HAP-1 (cell line): ENCODE measurements around the gene DNASE1L1.

Source experiments
- DNase-seq, 2 experiments: peaks; one replicate each; pipeline ENCODE4 v3.0.0-alpha.2; 2016 to 2020; ENCODE audit warnings: low spot score in 2 of 2
- H3K27me3 ChIP-seq: fragments of 250-450 bp; sonication (Bioruptor Pico); 2 replicates; pipeline ENCODE4 v1.5.1; 2020; ENCODE audit warnings: low read depth, mild to moderate bottlenecking, moderate library complexity
- H3K36me3 ChIP-seq: fragments of 250-450 bp; sonication (Bioruptor Pico); replicated peaks from 2 replicates; pipeline ENCODE4 v1.5.1; 2020; ENCODE audit warnings: mild to moderate bottlenecking
- H3K4me1 ChIP-seq: fragments of 250-450 bp; sonication (Bioruptor Pico); 2 replicates; pipeline ENCODE4 v1.5.1; 2020; ENCODE audit warnings: mild to moderate bottlenecking
- H3K4me3 ChIP-seq: fragments of 250-450 bp; sonication (Bioruptor Pico); 2 replicates; pipeline ENCODE4 v1.5.1; 2020; ENCODE audit warnings: mild to moderate bottlenecking, moderate library complexity
- H3K9me3 ChIP-seq: fragments of 250-450 bp; sonication (Bioruptor Pico); 2 replicates; pipeline ENCODE4 v1.5.1; 2020; ENCODE audit warnings: mild to moderate bottlenecking, moderate library complexity
- in situ Hi-C: fragments of 300-500 bp; cut with MboI; formaldehyde crosslinking; loops from 3 replicates; pipeline ENCODE4 v1.14.3; 2020; ENCODE audit warnings: low sequenced_read_pairs, inconsistent platforms, mixed read lengths

DNASE1L1 gene

GRCh38 chrX:154430916-154431315 is 21.9 kb upstream of the DNASE1L1 start:
- H3K27me3 ChIP-seq: no peaks in the 10 kb centered on the region
- no peak overlapping the region for H3K4me3 ChIP-seq
- H3K9me3 ChIP-seq: no peaks in the 10 kb centered on the region
- DNase-seq: no peak
- peaks cover 49% of the 10 kb centered on the region for H3K36me3 ChIP-seq
- H3K4me1 ChIP-seq: peaks cover 16% of the 10 kb centered on the region
- in situ Hi-C loops: no loop called here

GRCh38 chrX:154430479-154430878 is 21.4 kb upstream of the DNASE1L1 start:
- in situ Hi-C loops: no loop called here
- Histone ChIP-seq H3K36me3 (peaks cover 45% of the 10 kb centered on the region), H3K4me1 (peaks cover 16% of the 10 kb centered on the region), H3K4me3 (no peak overlapping the region), H3K9me3 (no peaks in the 10 kb centered on the region), H3K27me3 (no peaks in the 10 kb centered on the region)
- DNase-seq: no peak

GRCh38 chrX:154429711-154430110 is 20.7 kb upstream of the DNASE1L1 start:
- Histone ChIP-seq H3K27me3 (no peaks in the 10 kb centered on the region), H3K4me1 (peaks cover 16% of the 10 kb centered on the region), H3K4me3 (peak overlapping the region; percentile 63), H3K9me3 (no peaks in the 10 kb centered on the region), H3K36me3 (peaks cover 37% of the 10 kb centered on the region)
- in situ Hi-C loops: no loop called here
- DNase-seq: no peak

DNA sequence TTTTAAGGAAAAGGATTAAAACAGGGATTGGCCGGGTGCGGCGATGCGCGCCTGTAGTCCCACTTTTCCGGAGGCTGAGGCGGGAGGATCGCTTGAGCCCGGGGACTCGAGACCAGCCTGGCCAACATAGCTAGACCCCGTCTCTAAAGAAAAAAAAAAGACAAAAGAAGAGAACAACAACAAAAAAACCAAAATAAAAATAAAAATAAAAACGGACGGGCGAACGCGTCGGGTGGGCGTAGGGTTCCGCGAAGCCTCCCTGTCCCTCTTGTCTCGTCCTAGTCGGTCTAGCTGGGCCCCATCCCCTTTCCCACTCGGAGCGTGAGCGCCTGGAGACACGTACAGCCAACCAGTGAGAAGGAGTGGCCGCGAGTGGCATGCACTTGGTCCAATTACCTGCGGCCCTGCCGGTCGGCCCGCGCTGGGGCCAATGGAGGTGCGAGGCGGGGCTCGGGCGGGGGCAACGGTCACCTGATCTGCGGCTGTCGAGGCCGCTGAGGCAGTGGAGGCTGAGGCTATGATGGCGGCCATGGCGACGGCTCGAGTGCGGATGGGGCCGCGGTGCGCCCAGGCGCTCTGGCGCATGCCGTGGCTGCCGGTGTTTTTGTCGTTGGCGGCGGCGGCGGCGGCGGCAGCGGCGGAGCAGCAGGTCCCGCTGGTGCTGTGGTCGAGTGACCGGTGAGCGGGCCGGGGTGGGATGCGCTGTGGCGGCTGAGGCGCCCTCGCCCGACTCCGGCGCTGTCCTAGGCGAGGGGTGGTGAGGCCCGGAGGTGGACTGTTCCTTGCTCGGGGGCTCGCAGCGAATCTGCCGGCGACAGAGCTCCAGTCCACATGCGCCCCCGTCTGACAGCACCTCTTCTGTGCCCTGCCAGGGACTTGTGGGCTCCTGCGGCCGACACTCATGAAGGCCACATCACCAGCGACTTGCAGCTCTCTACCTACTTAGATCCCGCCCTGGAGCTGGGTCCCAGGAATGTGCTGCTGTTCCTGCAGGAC is 19.4 kb upstream of the DNASE1L1 start, which contains the start of gene ATP6AP1:
ATP6AP1 (plus strand) TSS at position 502 of the 996 bp plus-strand sequence; CDS start at position 518, 16 bp downstream.
- Histone ChIP-seq H3K27me3 (no peaks in the 10 kb centered on the region), H3K9me3 (no peaks in the 10 kb centered on the region), H3K36me3 (peaks cover 26% of the 10 kb centered on the region), H3K4me3 (peak within 1 kb of the TSS; percentile 63), H3K4me1 (peaks cover 16% of the 10 kb centered on the region)
- peak; percentile 95 to 98 for DNase-seq
- in situ Hi-C loops: no loop called here

DNA sequence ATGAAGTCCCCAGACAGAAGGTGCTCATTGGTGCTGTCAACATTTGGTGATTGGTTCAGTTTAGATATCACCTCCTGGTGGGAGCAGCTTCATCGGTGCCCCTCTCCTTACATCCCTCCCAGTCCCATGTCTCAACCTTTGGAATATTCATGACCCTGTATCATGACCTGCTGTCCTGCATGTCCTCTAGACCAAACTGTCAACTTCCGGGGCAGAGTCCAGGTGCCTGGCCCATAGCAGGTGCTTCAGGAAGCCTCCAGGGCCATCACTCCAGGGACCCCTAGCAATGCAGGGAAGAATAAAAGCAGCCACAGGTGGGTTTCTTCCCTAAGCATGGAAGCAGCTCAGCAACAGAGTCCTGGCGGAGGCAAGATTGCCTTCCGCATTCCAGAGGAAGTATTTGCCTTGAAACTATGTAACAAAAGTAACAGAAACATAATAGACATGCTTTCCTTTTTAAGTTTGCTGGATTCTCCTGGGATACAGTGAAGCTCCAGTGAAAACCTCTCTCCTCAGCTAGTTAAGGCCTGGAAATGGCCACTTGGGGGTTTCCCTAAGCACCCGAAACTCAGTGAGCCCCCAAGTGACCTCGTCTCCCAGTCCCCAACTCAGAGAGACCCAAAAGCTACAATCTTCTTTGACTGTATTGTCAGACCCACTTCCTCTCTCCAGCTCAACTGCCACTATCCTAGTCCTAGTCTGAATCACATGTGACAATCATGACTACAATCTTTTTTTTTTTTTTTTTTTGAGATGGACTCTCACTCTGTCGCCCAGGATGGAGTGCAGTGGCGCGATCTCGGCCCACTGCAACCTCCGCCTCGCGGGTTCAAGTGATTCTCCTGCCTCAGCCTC is 18.1 kb upstream of the DNASE1L1 start:
- no peak for DNase-seq
- H3K9me3 ChIP-seq: no peaks in the 10 kb centered on the region
- no peak overlapping the region; the same call in 1 of the 2 replicates for H3K4me3 ChIP-seq
- peaks cover 13% of the 10 kb centered on the region for H3K36me3 ChIP-seq
- H3K27me3 ChIP-seq: no peaks in the 10 kb centered on the region
- peaks cover 16% of the 10 kb centered on the region for H3K4me1 ChIP-seq
- in situ Hi-C loops: no loop called here

DNA sequence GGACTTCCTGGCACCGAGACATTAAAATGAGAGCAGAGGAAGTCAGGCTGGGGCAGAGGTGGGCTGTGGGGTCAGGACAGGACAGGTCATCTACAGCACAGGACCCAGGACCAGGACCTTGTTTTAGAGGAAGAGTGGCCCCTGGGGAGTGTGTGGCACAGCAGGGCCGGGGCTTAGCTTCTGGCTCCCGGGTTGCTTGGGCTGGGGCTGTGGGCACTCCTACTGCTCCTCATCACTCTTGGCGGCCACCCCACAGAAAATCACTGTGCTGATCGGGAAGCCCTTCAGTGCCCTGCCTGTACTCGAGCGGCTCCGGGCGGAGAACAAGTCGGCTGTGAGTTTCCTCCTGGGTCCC is 11.3 kb upstream of the DNASE1L1 start:
- H3K9me3 ChIP-seq: no peaks in the 10 kb centered on the region
- in situ Hi-C loops: no loop called here
- no peak for DNase-seq
- H3K4me3 ChIP-seq: no peak overlapping the region
- peaks cover 19% of the 10 kb centered on the region for H3K36me3 ChIP-seq
- no peaks in the 10 kb centered on the region for H3K27me3 ChIP-seq
- no peaks in the 10 kb centered on the region for H3K4me1 ChIP-seq

GRCh38 chrX:154419688-154420401 is 10.8 kb upstream of the DNASE1L1 start:
- no peaks in the 10 kb centered on the region for H3K27me3 ChIP-seq

GRCh38 chrX:154419189-154419588 is 10.1 kb upstream of the DNASE1L1 start:
- H3K36me3 ChIP-seq: peaks cover 22% of the 10 kb centered on the region
- no peaks in the 10 kb centered on the region for H3K4me1 ChIP-seq
- in situ Hi-C loops: no loop called here
- DNase-seq: no peak
- no peak overlapping the region for H3K4me3 ChIP-seq
- no peaks in the 10 kb centered on the region for H3K27me3 ChIP-seq
- H3K9me3 ChIP-seq: no peaks in the 10 kb centered on the region

More at GRCh38 chrX:154419688-154420401, 10.8 kb upstream of the DNASE1L1 start:
- no peak overlapping the region for H3K4me3 ChIP-seq
- H3K9me3 ChIP-seq: no peaks in the 10 kb centered on the region
- no peaks in the 10 kb centered on the region for H3K4me1 ChIP-seq
- no peak for DNase-seq
- in situ Hi-C loops: no loop called here
- peaks cover 22% of the 10 kb centered on the region for H3K36me3 ChIP-seq

- Histone ChIP-seq H3K4me3 (no peak overlapping the region), H3K4me1 (peaks cover 6% of the 10 kb centered on the region), H3K9me3 (no peaks in the 10 kb centered on the region), H3K36me3 (peaks cover 40% of the 10 kb centered on the region), H3K27me3 (no peaks in the 10 kb centered on the region)
- in situ Hi-C loops: no loop called here
- no peak for DNase-seq
These were observed 8.1 kb upstream of the DNASE1L1 start for GRCh38 chrX:154417157-154417556.

DNA sequence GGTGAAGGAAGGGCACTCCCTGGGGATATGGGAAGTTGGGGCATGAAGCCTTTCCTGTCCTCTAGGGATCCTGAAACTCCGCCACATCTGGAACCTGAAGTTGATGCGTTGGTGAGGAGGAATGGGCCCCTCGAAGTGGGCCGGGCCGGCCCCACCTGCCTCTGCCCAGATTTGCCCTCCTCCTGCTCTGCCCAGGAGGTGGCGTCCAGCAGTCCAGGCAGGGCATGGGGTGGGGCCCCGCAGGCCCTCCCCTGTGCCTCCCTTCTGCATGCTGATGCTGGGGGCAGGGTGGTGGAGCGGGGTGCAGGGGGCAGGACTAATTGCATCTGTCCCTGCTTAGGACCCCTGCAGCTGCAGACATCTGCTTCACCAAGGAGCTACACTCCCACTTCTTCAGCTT is 4.1 kb upstream of the DNASE1L1 start:
- in situ Hi-C loops: no loop called here
- Histone ChIP-seq H3K4me1 (peaks cover 10% of the 10 kb centered on the region), H3K9me3 (no peaks in the 10 kb centered on the region), H3K4me3 (no peak overlapping the region), H3K36me3 (peaks cover 27% of the 10 kb centered on the region), H3K27me3 (no peaks in the 10 kb centered on the region)
- DNase-seq: no peak

DNA sequence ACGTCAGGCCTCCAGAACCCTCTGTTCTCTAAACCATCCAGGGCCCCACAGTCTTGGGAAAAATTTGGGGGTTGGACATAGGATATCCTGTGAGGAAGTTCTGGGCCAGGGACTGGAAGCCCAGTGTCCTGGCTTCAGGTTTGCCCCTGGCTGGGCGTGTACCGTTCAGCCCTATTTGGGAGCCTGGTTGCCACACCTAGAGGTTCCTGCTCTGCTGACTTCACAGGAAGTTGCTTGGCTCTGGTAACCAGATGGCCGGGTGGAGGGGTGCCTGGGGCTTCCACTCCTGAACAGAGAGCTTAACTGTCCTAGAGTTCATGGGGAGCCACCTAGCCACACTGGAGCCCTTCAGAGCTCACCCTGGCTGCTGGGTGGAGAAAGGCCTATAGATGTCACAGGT is 3.4 kb upstream of the DNASE1L1 start:
- no peaks in the 10 kb centered on the region for H3K9me3 ChIP-seq
- H3K36me3 ChIP-seq: peaks cover 27% of the 10 kb centered on the region
- H3K27me3 ChIP-seq: no peaks in the 10 kb centered on the region
- DNase-seq: no peak
- H3K4me1 ChIP-seq: peaks cover 10% of the 10 kb centered on the region
- peak overlapping the region; percentile 82 for H3K4me3 ChIP-seq
- in situ Hi-C loops: no loop called here

GRCh38 chrX:154411981-154412340 is 2.9 kb upstream of the DNASE1L1 start:
- Histone ChIP-seq H3K4me1 (peaks cover 10% of the 10 kb centered on the region), H3K36me3 (peaks cover 27% of the 10 kb centered on the region), H3K4me3 (peak overlapping the region; percentile 82), H3K9me3 (no peaks in the 10 kb centered on the region), H3K27me3 (no peaks in the 10 kb centered on the region)
- peak; percentile 77 to 88 for DNase-seq
- in situ Hi-C loops: no loop called here

- in situ Hi-C loops: no loop called here
These were observed 314 bp downstream of the DNASE1L1 start for GRCh38 chrX:154408659-154409221.

More at GRCh38 chrX:154408659-154409221, 314 bp downstream of the DNASE1L1 start:
- no peaks in the 10 kb centered on the region for H3K9me3 ChIP-seq
- peaks cover 10% of the 10 kb centered on the region for H3K4me1 ChIP-seq
- H3K4me3 ChIP-seq: no peak overlapping the region
- H3K36me3 ChIP-seq: peaks cover 16% of the 10 kb centered on the region
- no peaks in the 10 kb centered on the region for H3K27me3 ChIP-seq
- DNase-seq: no peak
